ENCODE results near the gene MDFI.

- TF ChIP-seq CREB1 (CRISPR knock-in tag; IDR thresholded peaks at IDR 0.05) (no peak), ZNF263 (CRISPR knock-in tag; IDR thresholded peaks at IDR 0.05; ENCODE audit: low read depth) (no peak), MAX (CRISPR knock-in tag; IDR thresholded peaks at IDR 0.05) (no peak), ZNF121 (CRISPR knock-in tag; IDR thresholded peaks at IDR 0.05) (no peak), E2F1 (CRISPR knock-in tag; IDR thresholded peaks at IDR 0.05) (no peak), SMAD3 (CRISPR knock-in tag; IDR thresholded peaks at IDR 0.05; ENCODE audit: borderline replicate concordance) (no peak), USF1 (CRISPR knock-in tag; IDR thresholded peaks at IDR 0.05) (no peak), E2F4 (CRISPR knock-in tag; IDR thresholded peaks at IDR 0.05; ENCODE audit: borderline replicate concordance, low read depth) (no peak), FOXJ3 (CRISPR knock-in tag; IDR thresholded peaks at IDR 0.05; ENCODE audit: borderline replicate concordance) (no peak)
- TF ChIP-seq, protein P1, sequence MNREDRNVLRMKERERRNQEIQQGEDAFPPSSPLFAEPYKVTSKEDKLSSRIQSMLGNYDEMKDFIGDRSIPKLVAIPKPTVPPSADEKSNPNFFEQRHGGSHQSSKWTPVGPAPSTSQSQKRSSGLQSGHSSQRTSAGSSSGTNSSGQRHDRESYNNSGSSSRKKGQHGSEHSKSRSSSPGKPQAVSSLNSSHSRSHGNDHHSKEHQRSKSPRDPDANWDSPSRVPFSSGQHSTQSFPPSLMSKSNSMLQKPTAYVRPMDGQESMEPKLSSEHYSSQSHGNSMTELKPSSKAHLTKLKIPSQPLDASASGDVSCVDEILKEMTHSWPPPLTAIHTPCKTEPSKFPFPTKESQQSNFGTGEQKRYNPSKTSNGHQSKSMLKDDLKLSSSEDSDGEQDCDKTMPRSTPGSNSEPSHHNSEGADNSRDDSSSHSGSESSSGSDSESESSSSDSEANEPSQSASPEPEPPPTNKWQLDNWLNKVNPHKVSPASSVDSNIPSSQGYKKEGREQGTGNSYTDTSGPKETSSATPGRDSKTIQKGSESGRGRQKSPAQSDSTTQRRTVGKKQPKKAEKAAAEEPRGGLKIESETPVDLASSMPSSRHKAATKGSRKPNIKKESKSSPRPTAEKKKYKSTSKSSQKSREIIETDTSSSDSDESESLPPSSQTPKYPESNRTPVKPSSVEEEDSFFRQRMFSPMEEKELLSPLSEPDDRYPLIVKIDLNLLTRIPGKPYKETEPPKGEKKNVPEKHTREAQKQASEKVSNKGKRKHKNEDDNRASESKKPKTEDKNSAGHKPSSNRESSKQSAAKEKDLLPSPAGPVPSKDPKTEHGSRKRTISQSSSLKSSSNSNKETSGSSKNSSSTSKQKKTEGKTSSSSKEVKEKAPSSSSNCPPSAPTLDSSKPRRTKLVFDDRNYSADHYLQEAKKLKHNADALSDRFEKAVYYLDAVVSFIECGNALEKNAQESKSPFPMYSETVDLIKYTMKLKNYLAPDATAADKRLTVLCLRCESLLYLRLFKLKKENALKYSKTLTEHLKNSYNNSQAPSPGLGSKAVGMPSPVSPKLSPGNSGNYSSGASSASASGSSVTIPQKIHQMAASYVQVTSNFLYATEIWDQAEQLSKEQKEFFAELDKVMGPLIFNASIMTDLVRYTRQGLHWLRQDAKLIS (CRISPR knock-in tag; IDR thresholded peaks at IDR 0.05; ENCODE audit: borderline replicate concordance) = no peak
- TF ChIP-seq, protein P2, sequence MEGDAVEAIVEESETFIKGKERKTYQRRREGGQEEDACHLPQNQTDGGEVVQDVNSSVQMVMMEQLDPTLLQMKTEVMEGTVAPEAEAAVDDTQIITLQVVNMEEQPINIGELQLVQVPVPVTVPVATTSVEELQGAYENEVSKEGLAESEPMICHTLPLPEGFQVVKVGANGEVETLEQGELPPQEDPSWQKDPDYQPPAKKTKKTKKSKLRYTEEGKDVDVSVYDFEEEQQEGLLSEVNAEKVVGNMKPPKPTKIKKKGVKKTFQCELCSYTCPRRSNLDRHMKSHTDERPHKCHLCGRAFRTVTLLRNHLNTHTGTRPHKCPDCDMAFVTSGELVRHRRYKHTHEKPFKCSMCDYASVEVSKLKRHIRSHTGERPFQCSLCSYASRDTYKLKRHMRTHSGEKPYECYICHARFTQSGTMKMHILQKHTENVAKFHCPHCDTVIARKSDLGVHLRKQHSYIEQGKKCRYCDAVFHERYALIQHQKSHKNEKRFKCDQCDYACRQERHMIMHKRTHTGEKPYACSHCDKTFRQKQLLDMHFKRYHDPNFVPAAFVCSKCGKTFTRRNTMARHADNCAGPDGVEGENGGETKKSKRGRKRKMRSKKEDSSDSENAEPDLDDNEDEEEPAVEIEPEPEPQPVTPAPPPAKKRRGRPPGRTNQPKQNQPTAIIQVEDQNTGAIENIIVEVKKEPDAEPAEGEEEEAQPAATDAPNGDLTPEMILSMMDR (IDR thresholded peaks at IDR 0.05) = no peak
Measured at GRCh38 chr6:41596096-41596685, 42.1 kb upstream of the MDFI start.
